ENCODE results near the gene KIF6. TPM values are rescaled to one million over a fixed set of nuclear protein-coding genes. Genes with fewer than 3 reads are reported as not detected.
A peak's percentile ranks its signal among the peaks of the same experiment; 100 is the strongest.

The KIF6 gene
- polyA plus RNA-seq, 2 of the 4 experiments (the other 2 are of a cell fraction) = 0.05 to 0.39 TPM

DNA sequence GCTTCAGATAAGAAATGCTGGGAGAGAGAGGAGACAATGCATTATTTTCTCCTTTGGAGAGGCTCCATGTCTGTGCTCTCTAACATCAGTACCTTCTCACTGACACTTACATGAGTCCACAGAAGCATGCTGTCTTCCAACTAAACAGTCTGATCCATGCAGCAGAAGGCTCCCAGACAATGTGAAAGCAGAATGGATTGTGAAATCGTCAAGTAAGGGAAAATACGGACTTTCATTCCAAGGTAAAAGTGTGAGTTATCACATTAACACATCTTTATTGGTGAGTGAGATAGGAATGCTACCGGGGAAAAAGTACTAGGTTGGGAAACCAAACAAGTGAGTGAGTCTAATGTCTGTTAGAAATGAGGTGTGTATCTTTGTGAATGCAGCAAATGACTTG lies 235.1 kb downstream of the KIF6 start:
- ATAC-seq (no peak), DNase-seq (ENCODE audit: low read depth in 1 of 2, low spot score in 1 of 2) (no peak), FAIRE-seq (no peak)
- H3K27ac ChIP-seq = no peak overlapping the region
- WGBS (ENCODE audit: missing lambda C conversion rate) = 6% methylated on average over 3 of the region's 3 CpGs
- H3K9me3 ChIP-seq = no peaks in the 10 kb centered on the region
- ChIA-PET POLR2A (no interaction called here), CTCF (no interaction called here)
- TF ChIP-seq ATOH8 (CRISPR knock-in tag; IDR thresholded peaks at IDR 0.05; ENCODE audit: low read depth) = no peak
- TF ChIP-seq JUN (IDR thresholded peaks at IDR 0.05) = no peak
- TF ChIP-seq SMC3 (IDR thresholded peaks at IDR 0.05) = no peak
- TF ChIP-seq, protein P1, sequence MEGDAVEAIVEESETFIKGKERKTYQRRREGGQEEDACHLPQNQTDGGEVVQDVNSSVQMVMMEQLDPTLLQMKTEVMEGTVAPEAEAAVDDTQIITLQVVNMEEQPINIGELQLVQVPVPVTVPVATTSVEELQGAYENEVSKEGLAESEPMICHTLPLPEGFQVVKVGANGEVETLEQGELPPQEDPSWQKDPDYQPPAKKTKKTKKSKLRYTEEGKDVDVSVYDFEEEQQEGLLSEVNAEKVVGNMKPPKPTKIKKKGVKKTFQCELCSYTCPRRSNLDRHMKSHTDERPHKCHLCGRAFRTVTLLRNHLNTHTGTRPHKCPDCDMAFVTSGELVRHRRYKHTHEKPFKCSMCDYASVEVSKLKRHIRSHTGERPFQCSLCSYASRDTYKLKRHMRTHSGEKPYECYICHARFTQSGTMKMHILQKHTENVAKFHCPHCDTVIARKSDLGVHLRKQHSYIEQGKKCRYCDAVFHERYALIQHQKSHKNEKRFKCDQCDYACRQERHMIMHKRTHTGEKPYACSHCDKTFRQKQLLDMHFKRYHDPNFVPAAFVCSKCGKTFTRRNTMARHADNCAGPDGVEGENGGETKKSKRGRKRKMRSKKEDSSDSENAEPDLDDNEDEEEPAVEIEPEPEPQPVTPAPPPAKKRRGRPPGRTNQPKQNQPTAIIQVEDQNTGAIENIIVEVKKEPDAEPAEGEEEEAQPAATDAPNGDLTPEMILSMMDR (IDR thresholded peaks at IDR 0.05) = no peak
- TF ChIP-seq MYC (IDR thresholded peaks at IDR 0.05; ENCODE audit: borderline replicate concordance, low read length) = no peak
- no peak for TF ChIP-seq BHLHE40 (IDR thresholded peaks at IDR 0.05; ENCODE audit: low read depth, low read length)
- no peak for TF ChIP-seq KDM5A (IDR thresholded peaks at IDR 0.05)
- TF ChIP-seq POLR2AphosphoS2 (conservative IDR thresholded peaks at IDR 0.05; ENCODE audit: low read length) = no peak
- no peak for TF ChIP-seq JUNB (IDR thresholded peaks at IDR 0.05)
- TF ChIP-seq CBX8 (IDR thresholded peaks at IDR 0.05) = no peak
- no peak for TF ChIP-seq NPAS2 (CRISPR knock-in tag; IDR thresholded peaks at IDR 0.05; ENCODE audit: borderline replicate concordance)
- TF ChIP-seq NFE2L2 (conservative IDR thresholded peaks at IDR 0.05; ENCODE audit: low read length) = no peak
- no peak for TF ChIP-seq FOXS1 (CRISPR knock-in tag; IDR thresholded peaks at IDR 0.05)
- TF ChIP-seq ZNF302 (CRISPR knock-in tag; IDR thresholded peaks at IDR 0.05) = no peak
- no peak for TF ChIP-seq KDM1A (IDR thresholded peaks at IDR 0.05; ENCODE audit: low read depth)
- no peaks in the 10 kb centered on the region for H3K4me1 ChIP-seq
- H3K4me2 ChIP-seq = no peak overlapping the region
- no peak overlapping the region for H3K4me3 ChIP-seq

DNA sequence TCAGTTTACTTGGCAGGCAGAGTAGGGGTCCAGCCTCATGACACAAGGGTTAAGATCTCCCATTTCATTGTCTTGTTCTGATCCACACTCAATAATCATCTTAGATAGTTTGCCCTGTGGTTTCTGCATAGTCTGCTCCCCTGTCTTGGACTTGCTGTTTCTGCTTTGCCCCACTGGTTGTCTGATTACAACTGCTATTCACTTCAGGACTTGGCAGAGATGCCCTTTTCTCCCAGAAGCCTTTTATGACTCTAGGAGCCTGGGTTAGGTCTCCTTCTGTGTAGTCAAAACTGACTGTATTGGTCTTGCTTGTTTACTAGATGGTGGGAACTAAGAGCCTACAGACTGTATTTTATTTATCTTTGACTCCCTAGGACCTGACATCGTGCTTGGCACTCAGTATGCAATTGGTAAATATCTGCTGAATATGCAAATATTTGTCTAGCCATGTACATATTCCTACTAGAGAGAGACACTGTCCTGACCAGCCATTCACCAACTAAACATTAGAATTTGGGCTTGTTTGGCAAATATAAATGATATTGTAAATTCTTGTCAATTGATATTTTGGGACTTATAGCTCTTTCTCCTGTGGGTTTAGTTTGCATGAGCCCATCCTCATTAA lies 236.8 kb downstream of the KIF6 start:
- Histone ChIP-seq H3K4me2 (no peak overlapping the region), H3K4me1 (no peaks in the 10 kb centered on the region), H3K9me3 (no peaks in the 10 kb centered on the region), H3K27ac (no peak overlapping the region), H3K4me3 (no peak overlapping the region)
- ChIA-PET POLR2A (no interaction called here), CTCF (no interaction called here)
- DNase-seq (ENCODE audit: low read depth in 1 of 2, low spot score in 1 of 2) = no peak
- WGBS (ENCODE audit: missing lambda C conversion rate) = 9% methylated on average over 1 of the region's 1 CpG
- no peak for FAIRE-seq
- TF ChIP-seq, protein P1 (IDR thresholded peaks at IDR 0.05) = no peak
- no peak for TF ChIP-seq FOSB (CRISPR knock-in tag; IDR thresholded peaks at IDR 0.05)
- no peak for TF ChIP-seq RFX5 (IDR thresholded peaks at IDR 0.05)
- peak; percentile 71 for TF ChIP-seq MAFK (IDR thresholded peaks at IDR 0.05; ENCODE audit: partially characterized antibody)
- TF ChIP-seq, protein P2, sequence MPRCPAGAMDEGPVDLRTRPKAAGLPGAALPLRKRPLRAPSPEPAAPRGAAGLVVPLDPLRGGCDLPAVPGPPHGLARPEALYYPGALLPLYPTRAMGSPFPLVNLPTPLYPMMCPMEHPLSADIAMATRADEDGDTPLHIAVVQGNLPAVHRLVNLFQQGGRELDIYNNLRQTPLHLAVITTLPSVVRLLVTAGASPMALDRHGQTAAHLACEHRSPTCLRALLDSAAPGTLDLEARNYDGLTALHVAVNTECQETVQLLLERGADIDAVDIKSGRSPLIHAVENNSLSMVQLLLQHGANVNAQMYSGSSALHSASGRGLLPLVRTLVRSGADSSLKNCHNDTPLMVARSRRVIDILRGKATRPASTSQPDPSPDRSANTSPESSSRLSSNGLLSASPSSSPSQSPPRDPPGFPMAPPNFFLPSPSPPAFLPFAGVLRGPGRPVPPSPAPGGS (IDR thresholded peaks at IDR 0.05) = no peak
- ATAC-seq = no peak

All from A549 (cell line).